ENCODE data around the gene PTPRD.
"Not testable (repeated sequence)": the region's sequence is repeated elsewhere in the genome, so short reads cannot be mapped to it uniquely, and the experiment has no call there.

Gene PTPRD

GRCh38 chr9:8946461-8946860, 1666.3 kb downstream of the PTPRD start:
- no peak for DNase-seq

DNA sequence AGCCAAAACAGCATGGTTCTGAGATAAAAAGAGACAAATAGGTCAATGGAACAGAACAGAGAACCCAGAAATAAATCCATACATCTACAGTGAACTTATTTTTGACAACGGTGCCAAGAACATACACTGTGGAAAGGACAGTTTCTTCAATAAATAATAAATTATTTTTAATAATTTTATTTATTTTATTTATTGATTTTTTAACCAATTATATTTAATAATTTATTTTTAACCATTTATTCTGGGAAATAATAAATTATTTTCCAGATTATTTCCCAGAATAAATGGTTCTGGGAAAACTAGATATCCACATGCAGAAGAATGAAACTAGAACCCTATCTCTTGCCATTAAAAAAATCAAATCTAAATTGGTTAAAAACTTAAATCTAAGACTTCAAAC, 1669.4 kb downstream of the PTPRD start:
- no peak for DNase-seq

DNA sequence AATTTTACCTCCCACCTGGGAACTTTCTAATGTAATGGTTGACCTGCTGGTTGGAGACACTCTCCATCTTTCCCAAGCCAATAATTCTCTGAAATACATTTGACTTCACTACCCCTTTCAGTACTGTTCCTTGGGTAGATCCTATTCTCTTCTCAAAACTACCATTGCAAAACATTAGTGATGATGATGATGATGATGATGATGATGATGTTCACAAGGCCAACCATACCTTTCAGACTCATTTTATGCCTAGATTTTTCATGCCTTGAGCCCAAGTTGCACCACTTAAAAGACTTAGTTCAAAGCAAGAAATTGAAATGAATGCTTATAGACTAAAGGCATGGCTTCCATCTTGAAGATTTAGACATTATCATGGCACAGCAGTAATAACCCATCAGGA, 1672.2 kb downstream of the PTPRD start:
- DNase-seq, result no peak

- no peak for DNase-seq
Measured at GRCh38 chr9:8926461-8926860, 1686.3 kb downstream of the PTPRD start.

DNA sequence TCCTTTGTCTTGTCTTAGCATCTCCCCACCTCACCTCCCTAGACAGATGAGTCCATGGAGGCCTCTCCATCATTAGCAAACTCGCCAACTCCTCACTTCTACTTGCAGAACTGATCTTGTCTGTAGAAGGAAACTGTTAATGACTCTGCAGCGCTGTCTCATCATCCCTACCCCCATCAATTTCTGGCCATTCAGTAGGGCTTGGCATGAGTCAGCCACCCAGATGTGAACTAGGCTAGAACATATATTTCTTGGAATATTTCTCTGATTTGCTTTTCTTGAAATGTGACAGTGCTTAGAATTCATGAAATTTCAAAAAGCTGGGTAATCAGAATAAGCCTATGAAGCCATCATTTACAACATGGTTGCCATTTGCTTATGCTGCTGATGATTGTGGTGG, 1688.2 kb downstream of the PTPRD start:
- DNase-seq, result no peak

- DNase-seq, result not testable (repeated sequence)
Measured at GRCh38 chr9:8920478-8921183, 1692.2 kb downstream of the PTPRD start.

GRCh38 chr9:8917956-8918739, 1694.7 kb downstream of the PTPRD start:
- peak; percentile 78 for DNase-seq

GRCh38 chr9:8916771-8917170, 1696.0 kb downstream of the PTPRD start:
- DNase-seq, result no peak

GRCh38 chr9:8907868-8908267, 1704.9 kb downstream of the PTPRD start:
- no peak for DNase-seq

GRCh38 chr9:8905731-8906130, 1707.1 kb downstream of the PTPRD start:
- DNase-seq, result no peak

DNA sequence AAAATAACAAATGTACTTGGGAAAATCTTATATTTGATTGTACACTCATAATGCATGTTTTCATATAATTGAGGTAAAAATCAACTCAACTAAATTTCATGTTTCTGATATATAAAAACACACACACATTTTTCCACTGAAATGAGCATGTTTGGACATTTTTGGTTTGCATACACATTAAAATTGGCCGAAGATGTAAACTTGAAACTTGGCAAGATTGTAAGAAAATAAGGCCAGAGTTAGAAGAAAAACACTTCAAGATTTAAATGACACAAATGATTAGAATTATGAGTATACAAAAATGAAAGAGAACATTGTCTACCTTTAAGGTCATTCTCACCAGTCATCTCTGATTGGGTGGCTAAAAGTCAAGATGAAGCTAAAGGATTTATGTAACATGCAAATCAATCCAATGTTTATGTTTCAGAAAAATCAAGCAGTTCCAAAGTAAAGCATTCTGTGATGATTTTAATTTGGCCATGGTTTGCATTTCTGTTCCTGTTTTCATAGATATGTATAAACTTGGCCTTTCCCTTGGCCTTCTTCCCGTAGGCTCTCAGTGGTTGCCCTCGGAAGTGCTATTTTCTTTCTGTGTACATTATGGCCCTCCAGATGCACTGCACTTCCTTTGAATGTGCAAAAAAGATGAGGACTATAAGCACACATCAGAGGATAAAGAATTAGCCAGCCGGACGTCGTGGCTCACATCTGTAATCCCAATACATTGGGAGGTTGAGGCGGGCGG, 1707.9 kb downstream of the PTPRD start:
- DNase-seq, result no peak

GRCh38 chr9:8903077-8903476, 1709.7 kb downstream of the PTPRD start:
- DNase-seq, result no peak

- no peak for DNase-seq
Measured at GRCh38 chr9:8901146-8901545, 1711.7 kb downstream of the PTPRD start.

DNA sequence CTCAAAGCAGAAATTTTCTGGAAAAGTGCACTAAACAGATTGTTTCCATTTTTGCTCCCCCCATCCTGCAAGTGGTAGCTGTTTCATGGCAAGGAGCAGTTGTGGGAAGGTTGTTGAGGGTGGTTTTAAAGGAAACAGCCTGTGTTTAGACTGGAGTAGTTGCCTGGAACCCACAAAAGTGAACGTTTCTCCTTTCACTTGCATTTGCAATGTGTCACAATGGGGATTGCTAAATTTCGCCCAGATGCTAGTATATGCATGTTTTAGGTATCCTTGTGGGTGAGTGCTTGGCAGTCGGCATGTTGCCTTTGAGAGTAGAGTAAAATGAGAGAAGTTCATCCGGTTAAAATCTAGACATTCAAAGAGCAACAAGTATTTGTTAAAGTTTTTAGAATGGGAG, 1713.3 kb downstream of the PTPRD start:
- no peak for DNase-seq

DNA sequence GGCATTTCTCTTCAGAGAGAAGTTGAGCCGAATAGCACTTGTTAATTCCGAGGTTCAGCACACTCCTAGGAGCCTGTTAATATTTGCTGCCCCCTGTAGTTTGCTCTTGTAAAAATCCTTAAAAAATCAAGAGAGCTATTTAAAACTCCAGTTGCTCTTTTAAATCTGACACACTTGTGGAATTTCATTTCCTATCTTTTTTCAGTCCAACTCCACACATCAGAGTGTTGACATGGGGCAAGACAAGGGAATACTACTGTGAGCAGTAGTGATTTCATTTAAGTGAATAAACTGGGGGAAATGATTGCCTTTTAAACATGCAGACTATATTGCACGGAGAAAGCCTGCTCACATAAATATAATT, 1717.0 kb downstream of the PTPRD start:
- peak; percentile 44 for DNase-seq

GRCh38 chr9:8895106-8895860, 1717.5 kb downstream of the PTPRD start:
- no peak for DNase-seq

DNA sequence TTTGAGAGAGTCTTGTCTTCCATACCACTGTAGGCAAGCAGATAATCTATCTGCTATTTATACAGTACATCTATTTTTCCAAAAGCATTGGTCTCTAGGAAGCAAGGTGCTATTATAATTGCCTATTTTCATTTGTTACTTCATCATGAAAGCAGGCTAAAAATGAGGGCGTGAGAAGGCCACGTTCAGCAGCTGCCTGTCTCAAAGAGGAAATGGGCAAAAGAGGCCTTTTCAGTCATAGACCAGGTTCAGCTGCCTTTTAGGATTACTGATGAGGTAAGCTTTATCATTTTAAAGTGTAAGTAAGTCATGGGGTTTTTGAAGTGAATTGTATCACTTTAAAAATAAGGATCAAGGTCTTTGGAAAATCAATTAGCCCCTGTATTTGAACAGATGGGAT, 1722.1 kb downstream of the PTPRD start:
- DNase-seq, result no peak

GRCh38 chr9:8889100-8889499, 1723.7 kb downstream of the PTPRD start:
- no peak for DNase-seq

DNA sequence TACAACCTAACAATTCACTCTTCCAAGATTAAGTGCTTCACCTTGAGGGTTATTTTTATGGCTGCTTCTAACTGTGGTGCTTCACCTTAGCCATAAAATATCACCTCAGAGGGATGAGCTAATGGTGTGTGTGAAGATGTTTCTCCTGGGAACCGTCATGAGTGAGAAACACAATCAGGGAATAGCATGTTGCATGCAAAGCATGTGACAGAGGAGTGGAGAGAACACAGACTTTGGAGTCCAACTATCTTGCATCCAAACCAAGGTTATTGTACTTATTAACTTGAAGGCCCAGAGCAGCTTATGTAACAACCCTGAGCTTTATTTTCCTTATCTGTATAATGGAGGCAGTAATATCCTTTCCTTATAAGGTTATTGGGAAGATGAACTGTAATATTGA, 1724.2 kb downstream of the PTPRD start:
- DNase-seq, result no peak

DNA sequence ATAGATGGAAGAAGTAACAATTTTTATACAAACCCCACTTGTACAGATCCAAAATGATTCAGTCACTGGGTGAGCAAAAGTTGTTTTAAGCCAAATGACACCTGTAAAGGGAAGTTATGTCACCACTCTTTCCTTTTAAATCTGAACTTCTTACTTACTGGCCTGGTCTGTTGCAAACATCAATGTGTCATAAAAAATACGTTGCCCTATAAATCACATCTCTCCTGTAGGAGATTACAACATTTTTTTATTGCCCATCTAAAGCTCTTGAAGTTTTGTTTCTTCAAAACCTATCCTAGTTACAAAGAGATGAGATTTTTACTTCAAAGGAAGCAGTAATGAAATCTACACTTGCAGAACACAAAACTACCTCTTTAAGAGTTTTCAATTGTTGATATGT, 1725.4 kb downstream of the PTPRD start:
- DNase-seq, result no peak

DNA sequence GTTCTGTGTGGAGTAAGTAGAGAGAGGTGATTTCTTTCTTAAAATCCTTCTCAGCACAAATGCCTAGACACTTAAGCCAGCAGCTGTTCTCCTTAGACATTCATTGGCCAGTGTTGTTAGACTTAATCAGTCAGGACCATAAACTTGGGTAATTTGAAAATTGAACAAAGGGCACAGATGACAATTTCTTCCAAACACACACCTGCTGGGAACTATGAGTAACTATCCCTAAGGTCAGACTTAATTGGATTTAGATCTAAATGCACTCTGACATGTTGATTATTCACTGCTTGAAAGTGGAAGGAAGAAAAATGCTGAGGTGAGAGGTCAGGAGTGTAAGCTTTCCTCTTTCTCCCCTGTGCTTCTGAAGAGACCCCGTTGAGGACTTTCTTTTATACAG, 1729.5 kb downstream of the PTPRD start:
- DNase-seq, result no peak

DNA sequence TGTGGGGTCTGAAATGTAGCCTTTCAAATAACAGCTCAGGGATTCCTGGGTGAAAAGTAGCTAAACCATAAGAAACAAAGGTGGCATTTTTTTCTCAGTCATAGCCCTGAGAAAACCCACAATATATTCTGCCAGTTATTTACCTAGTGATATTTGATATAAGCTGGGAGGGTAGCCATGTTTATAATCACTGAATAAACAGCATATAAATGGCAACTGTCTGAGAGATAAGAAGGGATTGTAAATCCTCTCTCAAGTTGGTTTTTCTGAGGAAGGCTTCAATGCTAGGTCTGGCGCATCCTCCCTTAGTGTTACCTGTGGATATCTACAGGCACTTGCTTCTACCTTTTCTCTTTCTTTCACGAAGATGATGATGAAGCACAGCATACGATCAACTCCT, 1732.7 kb downstream of the PTPRD start:
- DNase-seq, result peak; percentile 18

DNA sequence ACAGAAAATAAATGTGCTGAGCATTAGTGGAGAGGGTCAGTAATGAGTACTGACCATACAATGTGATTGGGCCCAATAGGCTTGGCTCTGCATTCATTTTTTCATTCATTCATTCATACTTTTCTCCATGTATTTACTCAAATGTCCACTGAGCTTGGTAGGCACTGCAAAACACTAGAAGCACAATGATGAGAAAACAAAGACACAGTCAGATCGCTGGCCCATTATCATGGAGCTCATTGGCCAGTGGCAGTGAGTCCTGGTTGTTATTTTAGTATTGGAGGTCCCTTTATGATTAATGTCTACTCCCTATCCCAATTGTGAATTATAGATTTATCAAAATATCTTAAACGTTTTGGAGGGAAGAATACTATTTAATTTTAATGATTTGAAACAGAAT, 1733.5 kb downstream of the PTPRD start:
- DNase-seq, result no peak

All from NCI-H2171 treated with DMSO at 0.1 percent for 48 hours (cell line).